Measurements from ENCODE around the gene CPZ. TPM values are rescaled to one million over a fixed set of nuclear protein-coding genes. Genes with fewer than 3 reads are reported as not detected.

CPZ gene
- total RNA-seq, 1 donor from 2014 or later = 0.27 TPM

DNA sequence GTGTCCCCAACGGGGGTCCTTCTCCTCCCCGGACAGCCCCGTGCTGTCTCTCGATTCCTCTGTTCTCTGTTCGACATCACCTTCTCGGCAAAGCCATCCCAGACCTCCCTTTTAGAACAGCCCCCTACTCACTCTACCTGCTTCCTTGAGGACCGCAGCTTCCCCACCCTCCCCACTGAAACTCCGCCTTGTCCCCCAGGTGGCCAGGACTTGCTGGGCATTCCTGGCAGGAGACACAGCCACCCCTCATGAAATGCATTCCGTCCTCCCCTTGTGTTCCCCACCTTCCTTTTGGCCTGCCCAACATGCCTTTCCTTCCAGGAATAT is 47.2 kb upstream of the CPZ start:
- Histone ChIP-seq H3K27me3 (ENCODE audit: low read depth) (peaks cover 44% of the 10 kb centered on the region), H3K36me3 (no peaks in the 10 kb centered on the region), H3K4me3 (no peak overlapping the region), H3K27ac (replicated peaks) (no peak overlapping the region), H3K9me3 (replicated peaks) (no peaks in the 10 kb centered on the region), H3K4me1 (no peaks in the 10 kb centered on the region)
- intact Hi-C loops (cut with micrococcal nuclease) = no loop called here
- TF ChIP-seq, protein P1, sequence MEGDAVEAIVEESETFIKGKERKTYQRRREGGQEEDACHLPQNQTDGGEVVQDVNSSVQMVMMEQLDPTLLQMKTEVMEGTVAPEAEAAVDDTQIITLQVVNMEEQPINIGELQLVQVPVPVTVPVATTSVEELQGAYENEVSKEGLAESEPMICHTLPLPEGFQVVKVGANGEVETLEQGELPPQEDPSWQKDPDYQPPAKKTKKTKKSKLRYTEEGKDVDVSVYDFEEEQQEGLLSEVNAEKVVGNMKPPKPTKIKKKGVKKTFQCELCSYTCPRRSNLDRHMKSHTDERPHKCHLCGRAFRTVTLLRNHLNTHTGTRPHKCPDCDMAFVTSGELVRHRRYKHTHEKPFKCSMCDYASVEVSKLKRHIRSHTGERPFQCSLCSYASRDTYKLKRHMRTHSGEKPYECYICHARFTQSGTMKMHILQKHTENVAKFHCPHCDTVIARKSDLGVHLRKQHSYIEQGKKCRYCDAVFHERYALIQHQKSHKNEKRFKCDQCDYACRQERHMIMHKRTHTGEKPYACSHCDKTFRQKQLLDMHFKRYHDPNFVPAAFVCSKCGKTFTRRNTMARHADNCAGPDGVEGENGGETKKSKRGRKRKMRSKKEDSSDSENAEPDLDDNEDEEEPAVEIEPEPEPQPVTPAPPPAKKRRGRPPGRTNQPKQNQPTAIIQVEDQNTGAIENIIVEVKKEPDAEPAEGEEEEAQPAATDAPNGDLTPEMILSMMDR (IDR thresholded peaks at IDR 0.05; ENCODE audit: borderline replicate concordance) = no peak
- no peak for DNase-seq

DNA sequence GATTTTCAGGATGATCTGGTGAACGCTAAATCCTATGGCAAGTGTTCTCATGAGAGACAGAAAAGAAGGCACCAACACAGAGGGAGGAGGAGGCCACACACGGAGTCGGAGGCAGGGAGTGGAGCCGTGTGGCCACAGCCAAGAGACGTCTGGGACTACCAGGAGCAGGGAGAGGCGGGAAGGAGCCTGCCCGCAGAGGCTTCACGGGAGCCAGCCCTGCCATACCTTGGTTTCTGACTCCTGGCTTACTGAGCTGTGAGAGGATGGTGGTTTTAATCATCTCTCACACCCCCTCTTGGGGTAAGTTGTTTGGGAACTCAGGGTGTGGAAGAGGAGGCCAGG is 45.8 kb upstream of the CPZ start:
- intact Hi-C loops (cut with micrococcal nuclease) = no loop called here
- Histone ChIP-seq H3K9me3 (replicated peaks) (peaks cover 4% of the 10 kb centered on the region), H3K27me3 (ENCODE audit: low read depth) (peaks cover 48% of the 10 kb centered on the region), H3K4me3 (no peak overlapping the region), H3K27ac (replicated peaks) (no peak overlapping the region), H3K36me3 (no peaks in the 10 kb centered on the region), H3K4me1 (no peaks in the 10 kb centered on the region)
- no peak for DNase-seq
- TF ChIP-seq, protein P1 (IDR thresholded peaks at IDR 0.05; ENCODE audit: borderline replicate concordance) = no peak

- Histone ChIP-seq H3K27me3 (ENCODE audit: low read depth) (peaks cover 51% of the 10 kb centered on the region), H3K9me3 (replicated peaks) (peaks cover 4% of the 10 kb centered on the region), H3K27ac (replicated peaks) (no peak overlapping the region), H3K4me3 (no peak overlapping the region), H3K36me3 (no peaks in the 10 kb centered on the region), H3K4me1 (no peaks in the 10 kb centered on the region)
- intact Hi-C loops (cut with micrococcal nuclease) = no loop called here
- no peak for DNase-seq
- TF ChIP-seq, protein P1 (IDR thresholded peaks at IDR 0.05; ENCODE audit: borderline replicate concordance) = no peak
Observed at GRCh38 chr4:8547108-8547911, 45.3 kb upstream of the CPZ start.

- Histone ChIP-seq H3K27me3 (ENCODE audit: low read depth) (peaks cover 59% of the 10 kb centered on the region), H3K9me3 (replicated peaks) (peaks cover 4% of the 10 kb centered on the region), H3K27ac (replicated peaks) (no peak overlapping the region), H3K36me3 (no peaks in the 10 kb centered on the region), H3K4me1 (no peaks in the 10 kb centered on the region), H3K4me3 (no peak overlapping the region)
- TF ChIP-seq, protein P1 (IDR thresholded peaks at IDR 0.05; ENCODE audit: borderline replicate concordance) = no peak
- DNase-seq = no peak
- intact Hi-C loops (cut with micrococcal nuclease) = no loop called here
Observed at GRCh38 chr4:8547912-8548730, 44.4 kb upstream of the CPZ start.

DNA sequence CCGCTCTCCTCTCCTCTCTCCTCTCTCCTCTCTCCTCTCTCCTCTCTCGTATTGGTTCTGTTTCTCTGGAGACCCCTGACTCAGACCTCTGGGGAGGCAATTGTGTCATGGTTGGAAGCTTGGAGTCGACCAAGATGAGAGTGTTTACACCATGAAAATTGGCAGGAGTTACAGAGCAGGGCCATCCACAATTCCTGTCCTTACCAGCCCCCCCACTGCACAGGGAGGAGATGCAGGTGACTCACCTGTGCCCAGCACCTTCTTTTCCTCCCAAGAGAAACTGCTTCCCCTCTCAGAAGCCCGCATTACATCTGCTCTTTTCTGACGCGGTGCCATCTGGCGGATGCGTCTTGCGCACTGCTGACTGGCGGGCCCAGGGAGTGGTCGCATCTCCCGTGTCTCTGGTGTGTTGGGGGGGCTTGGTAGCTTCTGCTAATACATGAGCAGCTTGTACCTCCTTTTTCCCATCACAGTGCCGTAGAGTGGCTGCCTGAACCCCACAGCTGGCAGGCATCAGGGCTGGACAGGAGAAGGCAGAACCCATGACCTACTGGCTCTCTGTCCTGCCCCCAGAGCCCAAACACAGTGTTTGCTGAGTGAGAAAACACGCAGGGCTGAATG is 43.7 kb upstream of the CPZ start:
- Histone ChIP-seq H3K4me3 (no peak overlapping the region), H3K27me3 (ENCODE audit: low read depth) (peaks cover 66% of the 10 kb centered on the region), H3K9me3 (replicated peaks) (peaks cover 4% of the 10 kb centered on the region), H3K4me1 (no peaks in the 10 kb centered on the region), H3K27ac (replicated peaks) (no peak overlapping the region), H3K36me3 (no peaks in the 10 kb centered on the region)
- TF ChIP-seq, protein P1 (IDR thresholded peaks at IDR 0.05; ENCODE audit: borderline replicate concordance) = no peak
- DNase-seq = no peak
- intact Hi-C loops (cut with micrococcal nuclease) = no loop called here

Measured in left ventricle myocardium inferior (tissue), 1 donor.